ENCODE data around the gene NDUFAF5. TPM values are rescaled to one million over a fixed set of nuclear protein-coding genes. Genes with fewer than 3 reads are reported as not detected.
A peak's percentile ranks its signal among the peaks of the same experiment; 100 is the strongest.
"Not testable (repeated sequence)": the region's sequence is repeated elsewhere in the genome, so short reads cannot be mapped to it uniquely, and the experiment has no call there.

The NDUFAF5 gene
- polyA plus RNA-seq (2011; rRNA removed) (6.3 and 16.1 TPM in 2 replicates), polyA minus RNA-seq (2011; rRNA and poly(A)+ RNA removed) (4.9 and 5.8 TPM in 2 replicates)

GRCh38 chr20:13784893-13785715 is at the start of gene NDUFAF5, which contains the start of gene ESF1:
Gene NDUFAF5, plus strand, starts transcription at chr20:13785028. Its CDS starts 41 bp downstream, at chr20:13785069.
Gene ESF1, minus strand, starts transcription at chr20:13784919. Its CDS starts 1,779 bp downstream, at chr20:13783140.
- peak; percentile 85 for DNase-seq (ENCODE audit: low read depth)
- no peak for TF ChIP-seq CTCF (IDR thresholded peaks at IDR 0.05; ENCODE audit: insufficient read depth, low read depth, low read length)
- ChIA-PET POLR2A (interaction anchor here (0.5 to 0.6 kb wide), 2 partner anchors 170 to 180 kb away, joined by 3 read pairs; no protein-coding TSS in a partner anchor), CTCF (interaction anchor here (0.9 to 2.6 kb wide), 5 partner anchors 8 to 484 kb away, joined by 3 to 12 read pairs (median 4); no protein-coding TSS in a partner anchor)
- Histone ChIP-seq H3K27me3 (ENCODE audit: control insufficient read depth, insufficient read depth, low read length) (no peaks in the 10 kb centered on the region), H3K4me3 (ENCODE audit: low read depth, low read length) (peak within 1 kb of the TSS; percentile 85), H3K36me3 (ENCODE audit: control insufficient read depth, insufficient read depth, low read length) (peaks cover 9% of the 10 kb centered on the region)

- peaks cover 1% of the 10 kb centered on the region; the same call in 1 of the 2 replicates for H3K36me3 ChIP-seq (ENCODE audit: control insufficient read depth, insufficient read depth, low read length)
- POLR2A ChIA-PET, result no interaction called here
- no peak overlapping the region for H3K4me3 ChIP-seq (ENCODE audit: low read depth, low read length)
- H3K27me3 ChIP-seq (ENCODE audit: control insufficient read depth, insufficient read depth, low read length), result no peaks in the 10 kb centered on the region
- no peak for TF ChIP-seq CTCF (IDR thresholded peaks at IDR 0.05; ENCODE audit: insufficient read depth, low read depth, low read length)
- CTCF ChIA-PET, result no interaction called here
- no peak for DNase-seq (ENCODE audit: low read depth)
These were observed 49.0 kb upstream of the NDUFAF5 start for GRCh38 chr20:13735826-13736225.

GRCh38 chr20:13736436-13737191 is 48.2 kb upstream of the NDUFAF5 start:
- DNase-seq (ENCODE audit: low read depth), result peak; percentile 37
- peaks cover 1% of the 10 kb centered on the region; the same call in 1 of the 2 replicates for H3K36me3 ChIP-seq (ENCODE audit: control insufficient read depth, insufficient read depth, low read length)
- TF ChIP-seq CTCF (IDR thresholded peaks at IDR 0.05; ENCODE audit: insufficient read depth, low read depth, low read length), result no peak
- no peaks in the 10 kb centered on the region for H3K27me3 ChIP-seq (ENCODE audit: control insufficient read depth, insufficient read depth, low read length)
- ChIA-PET CTCF (interaction anchor here (1.1 kb wide), 1 partner anchor 18 kb away, joined by 3 read pairs; no protein-coding TSS in a partner anchor), POLR2A (no interaction called here)
- no peak overlapping the region for H3K4me3 ChIP-seq (ENCODE audit: low read depth, low read length)

- CTCF ChIA-PET; DNase-seq (ENCODE audit: low read depth); H3K27me3 ChIP-seq (ENCODE audit: control insufficient read depth, insufficient read depth, low read length); H3K4me3 ChIP-seq (ENCODE audit: low read depth, low read length); H3K36me3 ChIP-seq (ENCODE audit: control insufficient read depth, insufficient read depth, low read length); POLR2A ChIA-PET: not testable (repeated sequence)
These were observed 46.6 kb upstream of the NDUFAF5 start for GRCh38 chr20:13738187-13738586.

- DNase-seq (ENCODE audit: low read depth), result no peak
- TF ChIP-seq CTCF (IDR thresholded peaks at IDR 0.05; ENCODE audit: insufficient read depth, low read depth, low read length), result no peak
- H3K36me3 ChIP-seq (ENCODE audit: control insufficient read depth, insufficient read depth, low read length), result no peaks in the 10 kb centered on the region
- POLR2A ChIA-PET, result no interaction called here
- CTCF ChIA-PET, result interaction anchor here (0.7 kb wide), 1 partner anchor 171 kb away, joined by 4 read pairs; no protein-coding TSS in a partner anchor
- no peaks in the 10 kb centered on the region for H3K27me3 ChIP-seq (ENCODE audit: control insufficient read depth, insufficient read depth, low read length)
- no peak overlapping the region for H3K4me3 ChIP-seq (ENCODE audit: low read depth, low read length)
These were observed 44.8 kb upstream of the NDUFAF5 start for GRCh38 chr20:13739731-13740649.

Data from BJ (cell line).